Fibroblast of skin of right quadriceps (primary cell): ENCODE results near the gene NSUN4.
"Not testable (repeated sequence)": the region's sequence is repeated elsewhere in the genome, so short reads cannot be mapped to it uniquely, and the experiment has no call there.

ENCODE experiments used
- DNase-seq: peaks from one replicate; pipeline ENCODE4 v3.0.0-alpha.2; 2013

Gene NSUN4

GRCh38 chr1:46328182-46328581, 12.4 kb upstream of the NSUN4 start:
- not testable (repeated sequence) for DNase-seq

DNA sequence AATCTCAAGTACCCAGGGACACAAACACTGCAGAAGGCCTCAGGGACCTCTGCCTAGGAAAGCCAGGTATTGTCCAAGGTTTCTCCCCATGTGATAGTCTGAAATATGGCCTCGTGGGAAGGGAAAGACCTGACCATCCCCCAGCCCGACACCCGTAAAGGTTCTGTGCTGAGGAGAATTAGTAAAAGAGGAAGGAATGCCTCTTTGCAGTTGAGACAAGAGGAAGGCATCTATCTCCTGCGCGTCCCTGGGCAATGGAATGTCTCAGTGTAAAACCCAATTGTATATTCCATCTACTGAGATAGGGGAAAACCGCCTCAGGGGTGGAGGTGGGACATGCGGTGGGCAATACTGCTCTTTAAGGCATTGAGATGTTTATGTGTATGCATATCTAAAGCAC, 10.8 kb upstream of the NSUN4 start:
- DNase-seq = not testable (repeated sequence)

DNA sequence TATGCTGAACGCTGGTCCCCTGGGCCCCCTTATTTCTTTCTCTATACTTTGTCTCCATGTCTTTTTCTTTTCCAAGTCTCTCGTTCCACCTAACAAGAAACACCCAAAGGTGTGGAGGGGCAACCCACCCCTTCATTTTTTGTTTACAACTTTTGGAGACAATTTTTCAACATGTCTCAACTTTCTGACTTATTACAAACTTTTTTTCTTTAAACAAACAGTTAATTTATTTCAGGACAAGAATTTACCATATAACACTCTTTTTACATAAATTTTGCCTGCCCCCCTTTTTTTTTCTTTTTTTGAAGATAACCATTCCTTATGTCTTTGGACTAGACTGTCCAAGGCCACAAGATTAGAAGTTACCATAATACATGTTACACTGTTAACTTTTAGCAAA, 10.2 kb upstream of the NSUN4 start:
- not testable (repeated sequence) for DNase-seq

- not testable (repeated sequence) for DNase-seq
Measured at GRCh38 chr1:46331786-46332540, 8.6 kb upstream of the NSUN4 start.

DNA sequence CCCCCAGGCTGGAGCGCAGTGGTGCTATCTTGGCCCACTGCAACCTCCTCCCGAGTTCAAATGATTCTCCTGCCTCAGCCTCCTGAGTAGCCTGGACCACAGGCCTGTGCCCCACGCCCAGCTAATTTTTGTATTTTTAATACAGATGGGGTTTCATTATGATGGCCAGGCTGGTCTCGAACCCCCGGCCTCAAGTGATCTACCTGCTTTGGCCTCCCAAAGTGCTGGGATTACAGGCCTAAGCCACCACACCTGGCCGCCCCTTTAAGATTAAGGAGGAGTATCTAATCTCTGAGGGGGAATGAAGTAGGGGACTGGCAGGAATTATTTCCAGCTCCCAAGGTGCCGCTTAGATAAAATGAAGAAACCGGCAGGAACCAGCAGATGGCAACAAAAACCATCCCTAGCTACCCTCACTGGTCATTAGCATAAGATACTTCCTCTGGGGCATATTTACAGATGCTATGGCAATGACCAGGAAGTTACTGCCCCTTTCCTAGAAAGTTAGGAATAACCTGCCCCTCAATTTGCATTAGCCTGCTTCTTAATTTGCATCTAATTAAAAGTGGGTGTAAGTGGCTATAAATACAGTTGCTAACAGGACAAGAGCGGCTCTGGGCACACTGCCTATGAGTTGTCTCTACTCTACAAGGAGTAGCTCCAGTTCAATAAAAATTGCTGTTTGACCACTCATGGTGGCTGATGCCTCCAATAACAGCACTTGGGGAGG, 7.1 kb upstream of the NSUN4 start:
- DNase-seq = peak; percentile 12

- DNase-seq = no peak
Measured at GRCh38 chr1:46334030-46334384, 6.6 kb upstream of the NSUN4 start.

- DNase-seq = no peak
Measured at GRCh38 chr1:46335081-46335480, 5.5 kb upstream of the NSUN4 start.

GRCh38 chr1:46337409-46337808, 3.2 kb upstream of the NSUN4 start:
- not testable (repeated sequence) for DNase-seq

DNA sequence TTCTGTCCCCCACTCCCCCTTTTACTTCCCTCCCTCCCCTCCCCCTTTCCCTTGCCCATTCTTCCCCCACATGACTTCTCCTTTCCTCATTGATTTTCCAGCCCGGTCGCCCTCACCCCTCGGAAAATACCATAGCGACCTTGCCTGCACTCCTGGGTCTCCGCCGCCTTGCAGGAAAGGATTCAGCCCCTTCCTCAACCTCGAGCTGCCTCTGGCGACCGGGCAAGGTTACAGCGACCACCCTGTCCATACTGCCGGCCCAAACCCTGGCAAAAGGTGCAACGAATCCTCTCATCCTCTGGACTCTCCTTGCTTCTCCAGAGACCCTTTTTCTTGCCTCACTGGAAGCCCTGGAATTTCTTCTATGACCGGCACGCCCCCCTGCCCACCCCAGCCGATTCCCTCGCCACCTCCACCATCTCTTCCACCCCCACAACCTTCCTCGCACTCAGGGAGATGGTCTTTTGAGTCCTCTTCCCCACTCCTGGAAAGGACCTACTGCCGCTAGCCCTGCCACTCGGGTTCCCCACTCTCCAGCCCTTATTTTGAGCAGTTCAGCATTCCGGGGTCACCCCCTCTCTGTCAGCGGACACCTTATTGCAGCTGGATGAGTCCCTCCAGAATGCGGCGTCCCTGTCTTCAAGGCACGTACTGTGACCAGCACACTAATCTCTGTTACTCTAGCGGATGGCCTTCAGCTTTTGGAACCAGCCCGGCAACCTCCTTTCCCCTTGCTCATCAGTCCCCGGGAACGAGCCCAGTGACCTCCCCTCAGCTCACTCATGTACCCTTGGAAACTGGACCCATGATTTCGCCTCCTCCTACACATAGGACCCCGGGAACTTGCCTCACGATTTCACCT, 846 bp downstream of the NSUN4 start:
- no peak for DNase-seq

GRCh38 chr1:46342084-46342656, 1.6 kb downstream of the NSUN4 start:
- peak; percentile 38 for DNase-seq

- no peak for DNase-seq
Measured at GRCh38 chr1:46342677-46343350, 2.2 kb downstream of the NSUN4 start.

DNA sequence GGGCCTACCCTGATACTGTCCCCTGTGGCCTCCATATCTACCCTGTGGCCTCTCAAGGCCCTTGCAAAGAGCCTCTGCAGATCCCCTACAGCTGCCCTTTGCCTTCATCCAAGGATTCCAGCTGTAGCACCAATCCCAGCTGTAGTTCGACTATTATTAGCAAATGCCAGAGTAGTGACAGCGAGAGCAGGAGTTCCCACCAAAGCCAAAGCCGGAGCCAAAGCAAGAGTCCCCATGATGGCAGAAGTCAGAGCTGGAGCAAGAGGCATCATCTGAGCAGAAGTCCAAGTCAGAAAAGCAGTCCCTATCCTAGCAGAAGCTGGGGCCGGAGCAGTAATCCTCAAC, 2.7 kb downstream of the NSUN4 start:
- no peak for DNase-seq

DNA sequence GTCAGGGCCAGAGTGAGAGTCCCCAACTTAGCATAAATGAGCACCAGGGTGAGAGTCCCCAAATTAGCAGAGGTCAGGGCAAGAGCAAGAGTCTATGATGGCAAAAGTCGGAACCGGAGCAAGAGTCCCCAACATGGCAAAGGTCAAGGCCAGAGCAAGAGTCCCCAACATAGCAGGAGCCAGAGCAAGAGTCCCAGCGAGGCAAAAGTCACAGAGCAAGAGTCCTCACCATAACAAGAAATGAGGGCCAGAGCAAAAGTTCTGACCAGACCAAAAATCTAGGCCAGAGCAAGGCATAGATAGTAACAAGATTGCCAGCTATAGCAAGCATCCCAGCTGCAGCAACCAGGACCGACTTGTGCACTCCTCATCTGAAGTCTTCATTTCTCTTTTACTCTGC, 3.1 kb downstream of the NSUN4 start:
- no peak for DNase-seq

DNA sequence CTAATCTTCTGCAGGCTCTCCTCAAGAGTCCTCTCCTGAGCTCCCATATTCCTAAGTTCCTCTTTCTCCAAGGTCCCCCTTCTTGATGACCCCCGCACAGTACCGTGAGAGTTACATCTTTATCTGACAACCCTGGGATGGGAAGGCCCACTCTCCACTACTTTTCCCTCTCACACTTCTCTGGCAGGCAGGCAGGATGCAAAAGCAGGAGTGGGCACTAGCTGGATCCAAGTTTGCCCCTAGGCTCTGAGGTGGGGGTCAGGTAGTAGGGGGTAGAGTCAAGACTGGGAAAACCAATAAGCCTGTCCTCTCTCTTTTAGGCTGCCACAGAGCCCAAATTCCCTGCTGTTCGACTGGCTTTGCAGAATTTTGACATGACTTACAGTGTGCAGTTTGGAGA, 3.9 kb downstream of the NSUN4 start:
- DNase-seq = no peak

DNA sequence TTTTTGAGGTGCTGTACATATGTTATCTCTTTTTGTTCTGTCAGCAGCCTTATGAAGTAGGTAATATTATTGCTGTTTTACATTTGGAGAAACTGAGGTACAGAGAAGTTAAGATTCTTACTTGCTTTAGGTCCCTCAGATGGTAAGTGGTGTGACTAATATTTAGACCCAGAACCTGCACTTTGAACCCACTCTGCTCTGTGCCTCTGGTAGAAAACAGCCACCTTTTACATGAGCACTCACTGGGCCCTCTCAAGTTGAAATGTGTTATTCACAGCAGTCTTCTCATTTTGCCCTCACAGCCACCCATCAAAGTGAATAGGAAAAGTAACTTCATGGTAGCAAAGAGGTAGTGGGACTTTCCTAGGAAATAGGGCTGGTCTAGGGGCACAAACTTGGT, 4.7 kb downstream of the NSUN4 start:
- DNase-seq = no peak

GRCh38 chr1:46352363-46352762, 11.8 kb downstream of the NSUN4 start:
- DNase-seq = no peak

DNA sequence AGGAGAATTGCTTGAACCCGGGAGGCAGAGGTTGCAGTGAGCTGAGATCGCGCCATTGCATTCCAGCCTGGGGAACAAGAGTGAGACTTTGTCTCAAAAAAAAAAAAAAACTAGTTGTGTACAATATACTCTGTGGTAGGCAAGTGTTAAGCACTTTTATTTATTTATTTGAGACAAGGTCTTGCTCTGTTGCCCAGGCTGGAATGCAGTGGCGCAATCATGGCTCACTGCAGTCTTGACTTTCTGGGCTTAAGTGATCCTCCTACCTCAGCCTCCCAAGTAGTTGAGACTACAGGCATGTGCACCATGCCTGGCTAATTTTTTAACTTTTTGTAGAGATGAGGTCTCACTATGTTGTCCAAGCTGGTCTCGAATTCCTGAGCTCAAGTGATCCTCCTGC, 15.3 kb downstream of the NSUN4 start:
- DNase-seq = not testable (repeated sequence)

DNA sequence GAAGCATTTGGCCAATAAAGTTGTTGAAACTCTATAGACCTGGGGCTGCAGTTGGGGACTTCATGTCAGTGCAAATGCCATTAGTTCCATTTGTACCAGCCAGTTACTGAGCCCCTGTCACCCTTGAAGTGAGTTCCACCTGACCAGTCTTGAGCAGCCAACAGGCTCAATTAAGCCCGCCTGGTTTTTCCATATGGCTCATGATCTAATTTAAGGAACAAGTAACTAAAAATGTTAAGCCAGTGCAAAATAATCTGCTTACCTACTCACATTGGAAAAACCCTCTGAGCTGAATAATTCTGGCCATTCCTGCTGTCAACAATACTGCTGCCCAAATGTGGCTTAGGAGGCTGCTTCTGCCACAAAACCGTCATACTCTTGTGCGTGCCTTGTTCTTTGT, 21.6 kb downstream of the NSUN4 start:
- no peak for DNase-seq

- no peak for DNase-seq
Measured at GRCh38 chr1:46363121-46363520, 22.5 kb downstream of the NSUN4 start.

DNA sequence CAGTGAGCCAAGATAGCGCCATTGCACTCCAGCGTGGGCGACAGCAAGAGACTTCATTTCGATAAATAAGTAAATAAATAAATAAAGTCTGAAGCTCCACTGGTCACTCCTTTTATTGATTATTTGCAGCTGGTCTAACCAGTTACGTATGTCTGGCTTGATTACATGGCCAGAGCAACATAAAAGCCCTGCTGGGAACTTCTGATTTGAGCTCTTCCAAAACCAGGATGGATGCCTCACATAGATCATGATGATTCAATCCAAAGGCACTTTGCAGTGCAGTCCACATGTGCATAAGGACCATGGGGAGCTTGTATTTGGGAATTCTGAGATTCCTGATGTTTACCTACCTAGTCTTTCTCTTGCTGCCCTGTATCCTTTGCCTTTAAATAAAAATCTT, 24.0 kb downstream of the NSUN4 start:
- peak; percentile 22 for DNase-seq

DNA sequence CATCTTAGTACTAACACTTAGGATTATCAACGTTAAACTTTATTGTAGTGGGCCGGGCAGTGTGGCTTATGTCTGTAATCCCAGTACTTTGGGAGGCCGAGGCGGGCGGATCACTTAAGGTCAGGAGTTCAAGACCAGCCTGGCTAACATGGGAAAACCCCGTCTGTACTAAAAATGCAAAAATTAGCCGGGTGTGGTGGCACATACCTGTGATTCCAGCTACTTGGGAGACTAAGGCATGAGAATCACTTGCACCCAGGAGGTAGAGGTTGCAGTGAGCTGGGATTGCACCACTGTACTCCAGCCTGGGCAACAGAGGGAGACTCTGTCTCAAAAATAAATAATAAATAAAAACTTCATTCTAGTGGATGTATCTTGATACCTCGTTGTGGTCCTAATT, 25.2 kb downstream of the NSUN4 start:
- not testable (repeated sequence) for DNase-seq

- no peak for DNase-seq
Measured at GRCh38 chr1:46367072-46367471, 26.5 kb downstream of the NSUN4 start.

- DNase-seq = not testable (repeated sequence)
Measured at GRCh38 chr1:46367701-46368100, 27.1 kb downstream of the NSUN4 start.
